ENCODE measurements around the gene LRRC55. TPM values are rescaled to one million over a fixed set of nuclear protein-coding genes. Genes with fewer than 3 reads are reported as not detected.

LRRC55 gene
- total RNA-seq, 4 donors from 2014 or later = 0.13 TPM; not detected in 3

DNA sequence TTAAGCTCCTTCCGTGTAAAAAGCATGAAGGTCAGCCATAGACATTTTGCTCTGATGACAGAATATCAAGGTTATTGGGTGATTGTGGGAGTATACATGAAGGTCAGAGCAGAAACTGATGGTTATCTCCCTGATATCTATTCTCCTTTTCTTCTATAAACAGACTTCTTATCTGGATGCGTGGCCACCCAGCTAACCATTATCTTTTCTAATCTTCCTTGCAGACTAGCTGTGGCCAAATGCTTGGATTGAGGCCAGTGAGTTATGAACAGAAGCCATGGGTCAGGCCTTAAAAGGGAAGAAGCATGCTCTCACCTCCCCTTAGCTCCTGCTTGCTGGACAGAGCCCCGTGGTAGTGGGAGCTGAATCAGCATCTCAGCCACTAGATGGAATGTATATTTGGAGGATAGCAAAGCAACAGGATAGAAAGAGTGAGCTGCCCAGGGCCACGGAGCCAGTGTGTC lies 31.3 kb upstream of the LRRC55 start:
- Histone ChIP-seq H3K27me3 (no peaks in the 10 kb centered on the region), H3K36me3 (no peaks in the 10 kb centered on the region), H3K9me3 (no peaks in the 10 kb centered on the region), H3K4me3 (no peak overlapping the region), H3K4me1 (no peaks in the 10 kb centered on the region), H3K27ac (no peak overlapping the region)
- no peak for DNase-seq
- TF ChIP-seq, protein P1, sequence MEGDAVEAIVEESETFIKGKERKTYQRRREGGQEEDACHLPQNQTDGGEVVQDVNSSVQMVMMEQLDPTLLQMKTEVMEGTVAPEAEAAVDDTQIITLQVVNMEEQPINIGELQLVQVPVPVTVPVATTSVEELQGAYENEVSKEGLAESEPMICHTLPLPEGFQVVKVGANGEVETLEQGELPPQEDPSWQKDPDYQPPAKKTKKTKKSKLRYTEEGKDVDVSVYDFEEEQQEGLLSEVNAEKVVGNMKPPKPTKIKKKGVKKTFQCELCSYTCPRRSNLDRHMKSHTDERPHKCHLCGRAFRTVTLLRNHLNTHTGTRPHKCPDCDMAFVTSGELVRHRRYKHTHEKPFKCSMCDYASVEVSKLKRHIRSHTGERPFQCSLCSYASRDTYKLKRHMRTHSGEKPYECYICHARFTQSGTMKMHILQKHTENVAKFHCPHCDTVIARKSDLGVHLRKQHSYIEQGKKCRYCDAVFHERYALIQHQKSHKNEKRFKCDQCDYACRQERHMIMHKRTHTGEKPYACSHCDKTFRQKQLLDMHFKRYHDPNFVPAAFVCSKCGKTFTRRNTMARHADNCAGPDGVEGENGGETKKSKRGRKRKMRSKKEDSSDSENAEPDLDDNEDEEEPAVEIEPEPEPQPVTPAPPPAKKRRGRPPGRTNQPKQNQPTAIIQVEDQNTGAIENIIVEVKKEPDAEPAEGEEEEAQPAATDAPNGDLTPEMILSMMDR (IDR thresholded peaks at IDR 0.05) = no peak
- no peak for TF ChIP-seq POLR2A (IDR thresholded peaks at IDR 0.05)

DNA sequence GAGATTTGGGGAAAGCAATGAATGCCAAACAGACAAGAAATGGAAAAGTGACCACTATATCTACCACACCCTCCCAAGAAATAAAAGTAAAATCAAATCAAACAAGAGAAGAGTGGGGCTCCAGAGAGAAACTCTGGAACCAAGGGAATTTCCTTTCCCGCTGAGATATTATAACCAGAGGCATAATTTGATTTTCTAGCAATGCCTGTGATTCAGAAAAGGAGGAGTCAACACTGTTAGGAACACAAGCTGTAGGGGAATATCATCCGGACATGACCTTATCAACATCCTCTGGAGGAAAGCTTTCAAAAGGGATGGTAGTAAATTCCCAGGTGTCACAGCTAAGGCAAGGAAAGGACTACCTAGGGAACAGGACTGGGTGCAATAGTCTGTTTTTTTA lies 29.6 kb upstream of the LRRC55 start:
- Histone ChIP-seq H3K36me3 (no peaks in the 10 kb centered on the region), H3K27me3 (no peaks in the 10 kb centered on the region), H3K4me1 (no peaks in the 10 kb centered on the region), H3K27ac (no peak overlapping the region), H3K9me3 (no peaks in the 10 kb centered on the region), H3K4me3 (no peak overlapping the region)
- TF ChIP-seq, protein P1 (IDR thresholded peaks at IDR 0.05) = no peak
- TF ChIP-seq POLR2A (IDR thresholded peaks at IDR 0.05) = no peak
- no peak for DNase-seq

DNA sequence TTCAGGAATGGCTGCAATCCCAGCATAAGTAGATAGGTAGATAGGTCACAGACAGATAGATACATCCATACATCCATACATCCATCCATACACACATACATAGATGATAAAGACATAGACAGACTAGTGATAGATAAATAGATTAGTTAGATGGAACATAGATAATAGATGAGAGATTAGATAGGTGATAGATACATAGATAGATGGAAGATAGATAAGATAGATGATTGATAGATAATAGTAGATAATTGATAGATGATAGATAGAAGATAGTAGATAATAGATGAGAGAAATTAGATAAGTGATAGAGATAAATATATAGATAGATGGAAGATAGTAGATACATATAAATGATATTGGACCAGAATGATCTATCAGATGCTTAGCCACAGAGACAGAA lies 28.3 kb upstream of the LRRC55 start:
- H3K27me3 ChIP-seq = no peaks in the 10 kb centered on the region
- no peak for TF ChIP-seq POLR2A (IDR thresholded peaks at IDR 0.05)
- TF ChIP-seq, protein P1 (IDR thresholded peaks at IDR 0.05) = no peak
- no peaks in the 10 kb centered on the region for H3K36me3 ChIP-seq
- no peaks in the 10 kb centered on the region for H3K9me3 ChIP-seq
- no peak overlapping the region for H3K27ac ChIP-seq
- H3K4me1 ChIP-seq = no peaks in the 10 kb centered on the region
- H3K4me3 ChIP-seq = no peak overlapping the region
- DNase-seq = no peak

DNA sequence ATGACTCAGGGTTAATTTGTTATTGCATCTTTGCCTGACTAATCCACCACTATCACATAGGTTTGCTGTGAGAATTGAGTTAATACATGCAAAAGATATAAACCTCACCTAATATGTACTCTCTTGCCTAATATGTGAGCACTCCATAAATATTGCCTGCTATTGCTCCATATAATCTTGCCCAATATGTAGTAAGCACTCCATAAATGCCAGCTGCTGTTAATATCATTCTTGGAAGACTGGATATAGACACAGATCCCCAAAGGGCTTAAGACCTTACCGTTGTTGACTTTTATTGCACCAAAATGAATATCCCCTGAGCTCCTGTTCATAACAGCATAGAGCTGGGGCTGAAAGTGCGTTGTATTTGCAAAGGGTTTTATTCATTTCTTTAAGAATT lies 27.0 kb upstream of the LRRC55 start:
- no peak overlapping the region for H3K4me3 ChIP-seq
- TF ChIP-seq, protein P1 (IDR thresholded peaks at IDR 0.05) = no peak
- no peak for TF ChIP-seq POLR2A (IDR thresholded peaks at IDR 0.05)

DNA sequence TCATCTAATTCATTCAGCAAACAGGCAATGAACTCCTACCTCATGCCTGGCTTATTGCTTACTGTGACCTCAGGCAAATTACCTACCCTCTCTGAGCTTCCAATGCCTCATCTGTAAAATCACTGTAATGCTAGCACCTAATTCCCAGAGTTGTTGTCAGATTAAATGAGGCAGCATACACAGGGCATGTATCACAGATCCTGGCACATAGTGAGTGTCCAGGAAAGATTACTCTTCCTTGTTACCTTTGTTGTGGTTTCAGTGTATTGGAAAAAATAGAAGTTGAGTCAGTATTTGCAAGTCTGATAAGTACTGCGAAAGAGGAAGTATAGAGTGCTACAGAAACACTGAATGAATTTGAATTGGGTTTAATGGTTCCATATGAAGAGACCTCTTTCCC lies 26.4 kb upstream of the LRRC55 start:
- no peaks in the 10 kb centered on the region for H3K36me3 ChIP-seq
- TF ChIP-seq, protein P1 (IDR thresholded peaks at IDR 0.05) = no peak
- no peak for TF ChIP-seq POLR2A (IDR thresholded peaks at IDR 0.05)
- H3K4me1 ChIP-seq = no peaks in the 10 kb centered on the region
- DNase-seq = no peak
- no peaks in the 10 kb centered on the region for H3K27me3 ChIP-seq
- H3K9me3 ChIP-seq = no peaks in the 10 kb centered on the region
- H3K4me3 ChIP-seq = no peak overlapping the region
- no peak overlapping the region for H3K27ac ChIP-seq

More for the DNA sequence above, 27.0 kb upstream of the LRRC55 start:
- no peaks in the 10 kb centered on the region for H3K9me3 ChIP-seq
- H3K36me3 ChIP-seq = no peaks in the 10 kb centered on the region
- no peak for DNase-seq
- no peak overlapping the region for H3K27ac ChIP-seq
- H3K4me1 ChIP-seq = no peaks in the 10 kb centered on the region
- H3K27me3 ChIP-seq = no peaks in the 10 kb centered on the region
